Measurements from ENCODE around the gene FIGN. TPM values are rescaled to one million over a fixed set of nuclear protein-coding genes. Genes with fewer than 3 reads are reported as not detected.
A peak's percentile ranks its signal among the peaks of the same experiment; 100 is the strongest.

Gene FIGN
- polyA plus RNA-seq, 3 donors = 9.3 to 15.2 (median 12.6) TPM

GRCh38 chr2:163748420-163748819 lies 12.6 kb upstream of the FIGN start:
- no peak for DNase-seq

DNA sequence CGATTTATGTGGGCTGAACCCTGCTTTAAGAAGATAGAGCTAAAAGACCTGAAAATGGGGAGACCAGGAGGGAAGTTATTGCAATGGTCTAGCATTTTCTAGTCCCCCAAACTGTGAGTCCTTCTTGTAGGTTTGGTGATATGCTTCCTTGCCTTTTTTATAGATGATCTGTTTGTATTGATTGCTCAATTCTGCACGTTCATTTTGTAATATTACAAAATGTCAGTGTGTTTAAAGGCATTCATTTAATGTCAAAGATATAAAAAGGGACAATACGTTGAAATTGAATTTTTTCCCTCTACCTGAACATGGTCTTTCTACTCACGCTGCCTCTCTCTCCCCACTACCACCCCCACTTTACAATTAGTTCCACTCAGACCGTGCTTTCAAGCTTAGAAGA lies 5.6 kb upstream of the FIGN start:
- no peak for DNase-seq

DNA sequence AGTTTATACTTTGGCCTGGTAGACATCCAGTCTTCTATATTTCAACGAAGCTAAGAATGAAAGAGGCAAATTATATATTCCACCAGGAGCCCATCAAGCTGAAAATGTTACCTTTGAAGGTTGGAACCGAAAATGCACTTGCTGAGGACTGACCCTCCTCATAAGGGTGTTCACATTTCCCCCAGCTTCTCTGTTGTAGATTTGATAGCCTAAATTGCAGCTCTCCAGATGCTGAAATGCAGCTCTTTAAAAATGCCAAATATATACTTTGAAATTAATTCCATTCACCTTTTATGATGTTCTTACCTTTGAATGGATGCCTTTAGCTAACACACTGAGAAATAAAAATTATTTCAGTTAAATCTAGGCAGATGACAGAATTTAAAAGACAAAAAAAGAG lies 1.8 kb upstream of the FIGN start:
- no peak for DNase-seq

GRCh38 chr2:163737190-163737439 lies 1.3 kb upstream of the FIGN start:
- no peak for DNase-seq

- peak; percentile 64 for DNase-seq
Measured at GRCh38 chr2:163736433-163737189, 803 bp upstream of the FIGN start.

DNA sequence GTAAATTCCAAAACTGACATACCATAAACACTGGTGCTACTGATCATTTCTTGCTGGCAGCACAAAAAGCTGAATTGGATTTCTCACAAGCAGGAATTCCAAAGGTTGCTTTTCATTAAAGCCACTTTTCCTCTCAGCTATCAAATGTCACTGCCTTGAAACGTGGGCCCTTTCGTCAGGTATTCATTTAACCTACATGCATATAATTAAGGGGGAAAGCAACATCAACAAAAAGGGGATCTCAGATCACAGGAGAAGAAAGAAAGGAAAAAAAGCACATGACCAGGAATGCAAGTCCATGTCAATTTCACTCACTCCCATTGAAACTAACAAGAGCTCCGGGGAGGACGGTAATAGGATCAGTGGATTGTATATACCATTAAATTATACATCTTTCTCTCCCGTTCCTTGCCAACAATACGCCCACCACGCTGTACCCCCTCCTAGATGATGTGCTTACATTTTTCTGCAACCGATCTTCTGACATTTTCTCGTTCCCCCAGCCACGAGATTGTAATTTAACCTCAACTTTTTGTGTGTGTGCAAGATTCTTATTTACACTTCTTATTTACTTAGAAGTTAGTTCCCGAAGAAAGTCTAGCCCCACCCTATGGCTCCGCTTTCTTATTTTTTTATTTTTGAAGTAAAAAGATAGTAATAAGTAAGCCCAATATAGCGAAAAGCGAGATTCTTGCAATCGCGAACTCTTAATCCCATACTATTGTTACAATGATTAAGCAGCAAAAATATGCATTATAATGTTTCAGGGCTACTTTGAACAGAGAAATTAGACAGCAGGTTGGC lies 725 bp downstream of the FIGN start:
- peak; percentile 21 for DNase-seq

GRCh38 chr2:163734401-163734800 lies 1.4 kb downstream of the FIGN start:
- no peak for DNase-seq

DNA sequence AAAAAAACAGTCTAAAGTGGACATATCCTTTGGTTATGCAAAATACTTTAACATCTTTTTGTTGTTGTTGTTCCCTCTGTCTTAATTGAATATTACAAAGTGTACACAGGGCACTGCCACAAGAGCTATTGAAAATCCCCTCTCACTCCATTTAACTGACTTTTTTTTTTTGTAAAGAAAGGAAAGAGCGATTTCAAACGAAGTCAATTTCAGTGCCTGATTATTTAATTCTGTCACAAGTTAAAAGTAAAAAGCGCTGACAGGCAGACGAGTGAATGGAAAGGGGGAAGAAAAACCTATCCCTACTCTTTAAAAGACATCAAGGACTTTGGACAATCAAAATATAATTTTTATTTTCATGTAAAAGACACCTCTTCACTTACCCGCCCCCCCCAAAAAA lies 1.9 kb downstream of the FIGN start:
- DNase-seq = no peak

DNA sequence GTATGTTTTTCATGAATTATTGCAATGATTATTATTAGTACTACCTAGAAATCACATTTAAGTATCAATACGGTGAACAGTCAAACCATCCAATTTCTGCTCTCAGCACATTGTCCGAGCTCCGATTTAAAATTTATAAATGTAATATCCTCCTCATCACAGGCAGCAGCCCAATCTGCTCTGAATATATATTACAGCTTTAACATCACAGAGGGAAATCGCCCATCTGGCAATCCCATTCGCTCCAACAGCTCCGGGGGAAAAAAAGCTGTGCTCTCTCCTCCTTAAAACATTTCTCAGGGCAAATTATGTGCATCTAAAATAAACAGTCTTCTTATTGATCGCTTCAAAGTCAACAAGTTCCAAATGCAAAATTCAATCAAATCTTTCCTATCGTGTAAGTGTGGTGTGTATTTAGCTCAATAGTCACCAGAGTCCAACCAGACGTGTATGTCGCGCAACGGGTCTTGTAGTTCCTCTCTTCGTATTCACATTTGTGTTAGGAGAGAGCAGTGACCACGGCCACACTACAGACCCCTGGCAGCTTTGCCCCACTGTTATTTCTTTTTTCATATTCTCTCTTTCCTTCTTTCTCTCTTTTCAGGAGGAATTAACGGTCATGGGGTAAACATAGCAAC lies 2.4 kb downstream of the FIGN start:
- no peak for DNase-seq

- DNase-seq = no peak
Measured at GRCh38 chr2:163732727-163733126, 3.1 kb downstream of the FIGN start.

DNA sequence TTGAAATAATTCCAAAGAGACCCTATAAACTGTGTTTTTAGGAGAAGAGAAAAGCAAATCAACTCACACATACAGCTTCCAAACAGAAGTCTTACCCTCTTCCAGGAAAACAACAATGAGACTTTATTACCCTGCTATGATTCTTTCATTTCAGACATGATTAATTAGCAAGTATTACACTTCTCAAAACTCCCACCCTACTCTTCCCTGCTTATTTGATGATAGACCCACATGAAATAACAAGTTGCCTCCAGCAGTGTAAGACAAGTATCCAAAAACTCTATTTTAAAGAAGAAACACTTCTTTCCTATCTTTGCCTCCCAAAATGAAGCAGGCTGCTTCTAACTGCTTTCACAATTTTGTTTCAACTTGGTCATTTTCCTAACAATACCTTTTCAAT lies 4.1 kb downstream of the FIGN start:
- DNase-seq = no peak

DNA sequence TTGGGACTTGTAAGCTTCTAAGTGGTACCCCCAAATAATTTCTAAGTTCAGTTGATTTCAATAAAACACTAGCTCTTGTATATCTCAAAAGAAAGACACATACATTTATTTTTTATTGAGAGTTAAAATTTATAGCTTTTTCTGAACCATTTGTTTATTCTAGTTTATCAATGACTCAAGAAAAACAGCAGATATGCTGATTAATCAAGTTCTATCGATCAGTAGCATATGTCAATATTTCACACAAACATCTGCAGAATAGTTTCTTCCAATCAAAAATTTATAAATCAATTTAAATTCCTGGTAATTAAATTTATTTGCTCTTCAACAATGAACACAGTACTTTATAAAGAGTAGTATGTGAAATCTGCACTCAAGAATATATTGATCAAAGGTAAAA lies 5.3 kb downstream of the FIGN start:
- DNase-seq = no peak

- DNase-seq = no peak
Measured at GRCh38 chr2:163729636-163730273, 6.1 kb downstream of the FIGN start.

DNA sequence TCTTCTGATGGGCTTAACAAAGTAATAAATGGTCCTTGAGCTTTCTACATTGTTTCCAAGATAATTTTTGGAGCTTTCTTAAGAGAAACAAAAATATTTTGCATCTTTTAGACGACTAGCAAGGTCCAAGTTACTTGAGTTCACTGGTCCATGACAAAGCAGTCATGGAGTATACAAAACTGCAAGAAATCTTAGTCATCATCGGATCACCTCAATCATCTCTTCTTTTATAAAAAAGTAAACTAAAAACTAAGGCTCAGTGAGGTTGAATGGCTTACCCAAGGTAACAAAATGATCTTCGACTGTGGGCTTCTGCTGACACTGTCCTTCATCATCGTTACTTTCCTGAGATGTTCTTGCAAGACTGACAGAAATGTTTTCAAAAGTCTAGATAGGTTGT lies 11.9 kb downstream of the FIGN start:
- no peak for DNase-seq

DNA sequence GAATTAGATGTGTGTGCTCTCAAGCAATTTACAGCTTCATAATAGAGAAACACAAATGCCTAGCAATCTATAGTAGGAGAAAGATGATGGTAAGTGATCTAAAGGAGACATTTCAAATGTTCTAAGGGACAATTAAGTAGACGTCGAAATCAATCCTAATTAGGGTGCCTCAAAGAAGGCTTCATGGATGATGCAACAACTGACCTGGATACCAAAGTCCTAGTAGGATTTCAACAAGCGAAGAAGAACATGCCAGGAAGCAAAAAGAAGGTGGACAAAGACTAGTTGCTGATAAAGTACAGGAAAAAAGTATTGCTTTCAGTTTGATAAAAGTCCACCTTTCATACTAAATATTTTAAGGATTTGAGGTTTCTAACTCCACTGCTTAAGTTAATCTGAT lies 12.5 kb downstream of the FIGN start:
- no peak for DNase-seq

DNA sequence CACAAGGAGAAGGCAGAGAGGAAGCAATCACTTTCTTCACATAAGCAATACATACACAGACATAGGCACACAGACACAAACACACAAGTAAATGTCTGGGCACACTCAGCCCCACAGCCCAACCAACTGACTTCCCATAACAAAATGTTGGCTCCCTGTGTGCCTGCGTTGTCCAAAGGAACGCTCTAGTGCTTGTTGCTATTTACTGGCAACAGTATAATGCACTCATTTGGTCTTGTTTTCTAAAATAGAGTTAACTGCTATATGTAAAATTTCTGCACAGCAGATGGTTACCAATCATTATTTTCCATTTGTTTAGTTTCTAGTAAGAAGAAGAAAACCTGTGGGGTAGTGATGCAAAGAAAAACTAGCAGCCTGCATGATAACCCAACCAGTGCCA lies 16.5 kb downstream of the FIGN start:
- DNase-seq = no peak

DNA sequence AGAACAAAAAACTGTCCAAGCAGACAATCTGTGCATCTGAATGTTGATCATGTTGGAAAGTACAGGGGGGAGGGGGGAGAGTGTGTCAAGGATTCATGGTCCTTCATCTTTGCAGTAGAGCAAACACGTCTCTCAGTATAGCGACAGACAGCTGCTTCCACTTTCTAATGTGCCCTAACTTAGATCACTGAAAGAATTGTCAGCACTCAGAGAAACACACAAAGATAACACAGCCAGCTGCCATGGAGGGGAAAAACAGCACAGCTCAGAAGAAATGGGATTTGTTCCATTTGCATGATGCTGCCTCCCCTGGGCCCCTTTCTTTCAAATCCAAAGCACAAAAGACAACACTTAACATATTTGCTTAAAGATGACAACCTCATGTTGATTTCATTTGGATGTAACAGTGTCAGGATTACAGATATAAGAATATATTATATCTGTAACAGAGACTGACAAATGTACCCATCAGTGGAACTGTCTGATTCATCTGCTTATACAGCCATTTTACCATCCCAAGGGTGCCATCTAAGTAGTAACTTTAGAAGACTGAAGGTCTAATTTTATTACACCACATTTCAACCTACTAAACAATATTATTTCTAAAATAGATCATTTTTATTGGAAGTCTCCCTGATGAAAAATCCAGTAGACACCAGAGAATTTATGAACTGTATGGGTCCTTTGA lies 17.7 kb downstream of the FIGN start:
- DNase-seq = no peak

- DNase-seq = no peak
Measured at GRCh38 chr2:163717515-163717914, 18.3 kb downstream of the FIGN start.

DNA sequence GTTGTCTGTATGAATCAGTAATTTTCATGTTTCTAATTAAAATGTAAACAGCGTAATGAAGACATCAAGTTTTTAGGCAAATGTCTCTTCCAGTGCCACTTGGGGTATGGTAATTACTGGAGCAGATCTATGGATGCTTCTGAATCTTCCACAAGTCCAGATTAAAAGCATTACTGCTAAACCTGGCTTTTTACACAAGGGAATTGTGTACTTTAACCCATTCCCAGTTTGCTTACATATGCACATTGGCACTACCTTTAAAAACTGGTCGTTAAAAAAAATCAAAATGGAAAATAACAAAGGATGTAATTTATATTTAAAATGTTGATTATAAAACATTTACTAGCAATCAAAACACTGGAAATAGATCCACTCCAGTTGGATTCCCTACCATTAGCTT lies 19.7 kb downstream of the FIGN start:
- DNase-seq = no peak

- DNase-seq = no peak
Measured at GRCh38 chr2:163715668-163716067, 20.1 kb downstream of the FIGN start.

DNA sequence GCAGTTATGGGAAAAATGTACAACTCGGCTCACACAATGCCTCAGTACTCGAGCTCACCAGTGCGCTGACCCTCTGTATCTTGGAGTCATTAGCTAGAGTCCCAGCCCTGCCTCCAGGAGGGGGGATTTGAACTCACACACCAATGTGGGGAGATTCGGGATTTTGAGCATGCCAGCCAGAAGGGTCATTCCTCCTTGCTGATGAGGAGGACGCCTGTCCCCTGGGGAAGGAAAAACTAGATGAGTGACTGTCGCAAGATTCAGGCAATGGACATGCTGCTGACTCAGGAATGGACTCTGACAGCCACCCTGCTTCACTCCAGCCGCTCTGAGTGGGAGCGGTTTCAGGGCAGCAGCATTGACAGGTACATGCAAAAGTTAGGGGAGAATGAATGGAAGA lies 20.6 kb downstream of the FIGN start:
- no peak for DNase-seq
